GM15510 (cell line): ENCODE results near the gene OR1J2.

Source experiments
- POLR2A ChIP-seq: IDR thresholded peaks from 3 replicates; pipeline ENCODE4 v1.6.1; 2011; ENCODE audit warnings: borderline replicate concordance; ENCODE audit not compliant: insufficient read length; ENCODE audit errors: extremely low read depth

OR1J2 gene

DNA sequence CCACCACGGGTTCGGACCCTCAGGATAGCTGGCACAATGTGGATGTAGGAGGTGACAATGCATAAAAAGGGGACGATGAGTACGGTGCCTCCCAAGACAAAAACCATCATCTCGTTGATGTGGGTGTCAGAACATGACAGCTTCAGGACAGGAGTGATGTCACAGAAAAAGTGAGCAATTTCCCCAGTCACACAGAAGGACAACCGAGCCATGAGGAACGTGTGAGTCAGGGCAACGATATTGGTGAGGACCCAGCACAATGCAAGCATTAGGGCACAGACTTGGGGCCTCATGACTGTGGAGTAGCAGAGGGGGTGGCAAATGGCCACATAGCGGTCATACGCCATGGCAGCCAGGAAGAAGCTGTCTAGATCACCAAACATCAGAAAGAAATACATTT, 16.0 kb downstream of the OR1J2 start:
- TF ChIP-seq POLR2A = no peak

DNA sequence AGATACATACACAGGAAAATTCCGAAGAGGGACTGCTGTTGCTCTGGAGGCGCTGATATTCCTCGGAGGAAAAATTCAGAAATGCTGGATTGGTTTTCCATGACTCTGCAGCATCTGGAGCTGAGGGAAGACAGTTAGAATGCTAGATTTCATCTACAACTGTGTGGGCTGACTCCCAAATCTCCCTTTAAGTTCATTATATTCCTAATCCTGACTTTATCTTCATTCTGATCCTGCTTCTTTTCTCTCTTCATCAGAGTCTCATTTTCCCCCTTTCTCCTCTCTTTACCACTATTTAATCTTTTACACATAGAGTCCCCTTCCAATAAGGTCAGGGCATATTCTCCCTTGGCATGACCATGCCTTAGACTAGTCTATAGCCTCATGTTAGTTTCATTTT, 16.6 kb downstream of the OR1J2 start, which contains the start of gene OR1N1:
Gene OR1N1, minus strand, starts transcription at position 101 of the 400 bp plus-strand sequence. Its CDS starts 0 bp downstream, at position 101.
- TF ChIP-seq POLR2A = no peak

DNA sequence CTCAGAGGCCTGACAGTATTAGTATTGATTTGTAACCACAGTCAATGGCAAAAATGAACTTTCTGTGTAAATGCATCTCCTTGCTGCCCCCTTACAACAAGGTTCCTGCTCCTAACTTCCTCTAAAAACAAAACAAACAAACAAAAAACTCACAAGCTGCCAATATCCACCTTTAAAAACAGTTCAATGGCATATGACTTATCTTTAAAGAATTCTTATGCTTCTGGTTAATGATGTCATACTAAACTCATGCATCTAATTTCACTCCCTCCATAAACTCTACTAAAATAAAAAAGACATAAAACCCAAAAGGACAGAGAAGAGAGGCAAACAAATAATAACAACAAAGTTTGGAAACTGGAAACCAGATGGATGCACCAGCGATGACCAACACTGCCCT, 25.5 kb downstream of the OR1J2 start:
- no peak for TF ChIP-seq POLR2A

DNA sequence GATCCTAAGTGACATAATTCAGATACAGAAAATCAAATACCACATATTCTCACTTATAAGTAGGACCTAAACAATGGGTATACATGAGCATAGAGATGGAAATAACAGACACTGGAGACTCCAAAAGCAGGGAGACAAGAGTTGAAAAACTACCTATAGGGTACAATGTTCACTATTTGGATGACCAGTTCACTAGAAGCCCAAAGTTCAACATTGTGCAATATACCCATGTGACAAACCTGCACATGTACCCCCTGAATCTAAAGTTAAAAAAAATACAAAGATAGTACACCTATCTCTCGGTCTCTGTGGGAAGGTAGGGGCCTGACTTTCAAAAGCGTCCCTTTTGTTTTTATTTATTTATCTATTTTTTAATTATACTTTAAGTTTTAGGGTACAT, 28.2 kb downstream of the OR1J2 start:
- no peak for TF ChIP-seq POLR2A

DNA sequence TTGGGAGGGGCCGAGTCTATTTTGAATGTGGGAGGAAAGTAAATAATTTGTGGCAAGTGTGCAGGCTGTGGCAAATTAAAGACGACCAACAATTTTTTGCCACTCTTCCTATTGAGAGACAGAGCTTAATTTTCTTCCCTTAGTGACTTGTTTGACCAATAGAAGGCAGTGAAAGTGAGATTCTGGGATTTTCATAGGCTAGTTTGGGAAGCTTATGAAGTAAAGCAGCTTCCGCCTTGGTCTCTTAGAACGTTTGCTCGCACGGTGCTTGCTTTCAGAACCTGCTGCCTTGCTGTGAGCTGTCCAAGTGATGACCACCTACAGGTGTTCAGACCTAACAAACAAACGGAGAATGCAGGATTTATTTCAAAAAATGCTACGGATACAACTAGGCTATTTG, 35.6 kb downstream of the OR1J2 start:
- no peak for TF ChIP-seq POLR2A

DNA sequence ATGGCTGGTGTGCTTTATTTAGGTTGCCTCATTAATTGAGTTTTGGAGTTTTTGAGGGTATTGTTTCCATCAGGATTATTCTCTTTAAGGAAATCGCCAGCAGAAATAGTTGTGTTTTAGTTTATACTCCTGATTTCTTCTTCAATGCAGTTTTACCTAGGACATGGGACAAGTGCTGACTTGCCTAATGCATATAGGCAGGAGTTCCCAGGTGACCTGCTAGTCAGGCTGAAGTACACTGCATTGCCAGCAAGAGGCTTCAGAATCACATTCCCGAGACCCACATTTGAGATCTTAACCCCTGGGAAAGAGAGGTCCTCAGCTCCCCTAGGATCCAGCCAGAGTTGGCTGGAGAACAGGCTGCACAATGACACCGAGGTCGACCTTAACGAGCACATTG, 40.8 kb downstream of the OR1J2 start:
- TF ChIP-seq POLR2A = no peak

DNA sequence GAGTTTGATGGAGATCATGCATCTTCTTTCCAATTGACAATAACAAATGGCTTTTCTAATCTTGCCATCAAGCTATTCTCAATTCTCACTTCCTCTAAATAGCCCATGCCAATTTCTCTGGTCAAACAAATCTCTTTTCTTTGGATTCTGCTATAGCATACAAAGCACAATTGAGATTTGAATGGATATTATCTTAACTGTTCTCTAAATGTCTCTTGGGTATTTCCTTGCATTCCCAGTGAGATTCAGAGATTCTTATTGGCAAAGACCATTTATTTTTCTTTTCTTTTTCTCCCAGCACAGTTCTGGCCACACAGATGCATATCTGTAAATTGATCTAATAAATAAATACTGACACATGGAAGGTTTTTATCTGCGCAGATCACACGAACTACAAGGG, 42.2 kb downstream of the OR1J2 start, which contains the start of gene OR1N2:
Gene OR1N2, plus strand, starts transcription at position 301 of the 400 bp plus-strand sequence. CDS start 100 bp downstream, outside the sequence.
- no peak for TF ChIP-seq POLR2A
